AG09309 (cell line): ENCODE results near the gene SPAG17.
A peak's percentile ranks its signal among the peaks of the same experiment; 100 is the strongest.

Experiments
- DNase-seq: peaks from one replicate; pipeline ENCODE4 v3.0.0-alpha.2; 2010; ENCODE audit warnings: low read depth
- H3K4me3 ChIP-seq: 2 replicates; pipeline ENCODE4 v1.5.1; 2011; ENCODE audit warnings: mild to moderate bottlenecking, low read depth, low read length, moderate library complexity; ENCODE audit not compliant: control insufficient read depth
- TF ChIP-seq, protein P1 (sequence below): IDR thresholded peaks from 2 replicates; pipeline ENCODE4 v1.5.1; 2011; ENCODE audit warnings: mild to moderate bottlenecking, low read depth, low read length, inconsistent platforms; ENCODE audit not compliant: insufficient read depth, control insufficient read depth; ENCODE audit errors: missing control alignments

SPAG17 gene

DNA sequence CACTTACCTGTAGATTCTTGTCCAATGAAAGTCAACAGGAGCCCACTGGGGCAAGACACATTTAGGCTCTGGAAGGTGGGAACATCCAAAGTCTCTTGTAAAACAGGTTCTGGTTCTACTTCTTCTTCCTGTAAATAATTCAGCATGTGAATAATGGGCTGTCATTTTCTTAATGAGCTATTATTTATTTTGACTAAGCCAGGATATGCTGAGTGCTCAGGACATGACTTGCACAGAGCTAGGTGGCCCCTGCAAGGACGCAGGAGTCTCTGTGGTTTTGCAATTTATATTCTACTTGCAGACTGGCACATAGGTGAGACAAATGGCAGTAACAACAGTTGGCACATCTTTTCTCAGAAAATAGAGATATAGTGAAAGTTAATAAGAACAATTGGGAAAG is 156.8 kb downstream of the SPAG17 start:
- TF ChIP-seq, protein P1, sequence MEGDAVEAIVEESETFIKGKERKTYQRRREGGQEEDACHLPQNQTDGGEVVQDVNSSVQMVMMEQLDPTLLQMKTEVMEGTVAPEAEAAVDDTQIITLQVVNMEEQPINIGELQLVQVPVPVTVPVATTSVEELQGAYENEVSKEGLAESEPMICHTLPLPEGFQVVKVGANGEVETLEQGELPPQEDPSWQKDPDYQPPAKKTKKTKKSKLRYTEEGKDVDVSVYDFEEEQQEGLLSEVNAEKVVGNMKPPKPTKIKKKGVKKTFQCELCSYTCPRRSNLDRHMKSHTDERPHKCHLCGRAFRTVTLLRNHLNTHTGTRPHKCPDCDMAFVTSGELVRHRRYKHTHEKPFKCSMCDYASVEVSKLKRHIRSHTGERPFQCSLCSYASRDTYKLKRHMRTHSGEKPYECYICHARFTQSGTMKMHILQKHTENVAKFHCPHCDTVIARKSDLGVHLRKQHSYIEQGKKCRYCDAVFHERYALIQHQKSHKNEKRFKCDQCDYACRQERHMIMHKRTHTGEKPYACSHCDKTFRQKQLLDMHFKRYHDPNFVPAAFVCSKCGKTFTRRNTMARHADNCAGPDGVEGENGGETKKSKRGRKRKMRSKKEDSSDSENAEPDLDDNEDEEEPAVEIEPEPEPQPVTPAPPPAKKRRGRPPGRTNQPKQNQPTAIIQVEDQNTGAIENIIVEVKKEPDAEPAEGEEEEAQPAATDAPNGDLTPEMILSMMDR: no peak
- H3K4me3 ChIP-seq: no peak overlapping the region
- DNase-seq: no peak

DNA sequence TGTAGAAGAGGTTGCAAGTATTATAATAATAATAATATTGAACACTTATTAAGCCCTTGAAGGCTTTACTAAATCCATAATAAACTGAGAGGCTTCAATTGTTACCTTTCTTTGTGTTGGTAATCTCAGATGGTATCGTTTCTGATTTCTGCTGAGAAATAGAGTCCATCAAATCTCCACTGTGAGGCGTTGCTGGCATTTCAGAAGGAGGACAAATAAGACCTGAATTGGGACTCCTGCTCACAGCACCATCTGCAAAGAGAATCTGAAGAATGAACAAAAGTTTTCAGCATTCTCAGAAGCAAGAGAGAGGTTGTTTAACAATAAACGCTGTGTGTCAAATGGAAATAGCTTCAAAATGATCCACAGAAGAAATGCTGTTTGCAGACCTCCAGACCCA is 161.8 kb downstream of the SPAG17 start:
- no peak for DNase-seq
- no peak overlapping the region for H3K4me3 ChIP-seq

DNA sequence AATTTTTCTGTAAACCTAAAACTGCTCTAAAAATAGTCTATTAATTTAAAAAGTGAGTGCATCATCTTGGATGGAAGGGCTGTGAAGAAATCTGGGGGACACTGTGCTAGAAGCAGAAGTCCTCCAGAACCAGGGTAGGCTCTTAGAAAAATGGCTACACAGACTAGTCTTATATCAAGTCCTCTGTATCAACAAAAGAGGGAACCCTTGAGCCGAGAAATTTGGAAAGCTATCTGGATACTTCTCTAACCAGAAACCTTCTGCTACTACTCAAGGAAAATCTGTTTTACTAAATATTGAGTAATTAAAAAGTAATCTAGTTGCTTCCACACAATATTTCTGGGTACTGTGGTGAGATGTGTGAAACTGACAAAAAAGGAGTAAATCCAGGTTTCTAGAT is 163.4 kb downstream of the SPAG17 start:
- DNase-seq: no peak
- H3K4me3 ChIP-seq: no peak overlapping the region

More for the DNA sequence above, 161.8 kb downstream of the SPAG17 start:
- TF ChIP-seq, protein P1: peak; percentile 17

DNA sequence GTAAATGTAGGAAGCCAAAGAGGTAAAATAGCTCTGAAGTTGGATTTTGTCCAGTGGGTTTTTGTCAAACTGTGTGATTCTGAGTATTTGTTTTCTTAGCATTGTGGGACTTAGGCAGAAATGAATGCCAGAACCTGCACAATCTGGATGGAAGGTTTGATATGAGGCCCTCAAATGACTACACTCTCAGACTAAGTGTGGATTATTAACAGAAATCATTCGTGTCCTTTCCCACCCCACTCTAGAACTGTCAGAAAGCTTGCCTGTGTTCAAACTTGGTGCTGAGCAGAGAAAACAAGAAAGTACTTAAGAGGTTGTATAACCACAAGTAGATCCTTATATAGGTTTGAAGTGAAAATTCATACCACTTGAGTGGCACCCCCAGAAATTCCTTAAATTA is 167.0 kb downstream of the SPAG17 start:
- no peak for DNase-seq
- H3K4me3 ChIP-seq: no peak overlapping the region
- TF ChIP-seq, protein P1: no peak

More for the DNA sequence above, 163.4 kb downstream of the SPAG17 start:
- TF ChIP-seq, protein P1: peak; percentile 17

DNA sequence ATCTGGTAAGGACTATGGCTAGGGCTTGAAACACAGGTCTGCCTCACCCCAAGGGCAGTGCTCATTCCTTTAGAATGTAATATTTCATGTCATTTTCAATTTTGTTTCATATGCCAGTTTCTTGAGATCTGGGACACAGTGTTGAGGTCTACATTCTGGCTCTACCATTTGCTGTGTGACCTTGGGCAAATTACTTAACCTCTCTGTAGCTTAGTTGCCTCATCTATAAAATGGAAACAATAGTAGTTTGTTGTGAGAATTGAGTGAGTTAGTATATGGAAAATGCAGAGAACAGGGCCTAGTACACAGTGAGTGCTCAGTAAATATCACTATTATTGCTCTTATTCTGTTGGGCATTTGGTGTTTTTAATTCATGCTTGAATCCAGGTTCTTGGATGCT is 171.1 kb downstream of the SPAG17 start:
- TF ChIP-seq, protein P1: no peak
- DNase-seq: no peak
- no peak overlapping the region for H3K4me3 ChIP-seq

DNA sequence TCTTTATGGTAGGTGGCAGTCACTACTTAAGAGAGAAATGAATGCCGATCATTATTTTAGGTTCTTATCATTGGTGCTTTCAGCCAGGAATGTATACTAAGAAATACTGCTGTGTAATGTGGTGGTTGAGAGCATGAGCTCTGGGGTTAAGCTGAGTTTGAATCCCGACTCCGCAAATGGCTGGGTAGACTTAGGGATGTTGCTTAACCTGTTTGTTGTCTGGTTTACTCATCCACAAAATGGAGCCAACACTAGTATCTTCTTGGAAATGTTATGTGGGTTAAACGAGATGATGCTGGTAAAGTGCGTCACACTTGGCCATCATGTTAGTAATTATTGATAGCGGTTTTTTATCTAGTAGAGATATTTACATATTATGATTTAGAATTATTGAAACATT is 171.7 kb downstream of the SPAG17 start:
- no peak overlapping the region for H3K4me3 ChIP-seq
- no peak for DNase-seq
- TF ChIP-seq, protein P1: no peak
